Esophagus squamous epithelium (tissue), 4 donors: ENCODE data around the gene TSPAN18.

Source experiments
- POLR2A ChIP-seq, 4 donors: fragments of 450-650 bp; IDR thresholded peaks; one replicate each; pipeline ENCODE4 v1.6.1; 2017; ENCODE audit warnings: antibody characterized with exemption in 4 of 4, mild to moderate bottlenecking in 4 of 4, moderate library complexity in 3 of 4
- TF ChIP-seq, protein P1 (sequence below), 6 experiments: fragments of 450-650 bp in 4 of 6; fragments of 200-600 bp in 2 of 6; sonication (generic) in 2 of 6; IDR thresholded peaks; one replicate each; pipeline ENCODE4 v1.5.1; 2016 to 2019; ENCODE audit warnings: antibody characterized with exemption in 6 of 6, mild to moderate bottlenecking in 4 of 6, moderate library complexity in 4 of 6

DNA sequence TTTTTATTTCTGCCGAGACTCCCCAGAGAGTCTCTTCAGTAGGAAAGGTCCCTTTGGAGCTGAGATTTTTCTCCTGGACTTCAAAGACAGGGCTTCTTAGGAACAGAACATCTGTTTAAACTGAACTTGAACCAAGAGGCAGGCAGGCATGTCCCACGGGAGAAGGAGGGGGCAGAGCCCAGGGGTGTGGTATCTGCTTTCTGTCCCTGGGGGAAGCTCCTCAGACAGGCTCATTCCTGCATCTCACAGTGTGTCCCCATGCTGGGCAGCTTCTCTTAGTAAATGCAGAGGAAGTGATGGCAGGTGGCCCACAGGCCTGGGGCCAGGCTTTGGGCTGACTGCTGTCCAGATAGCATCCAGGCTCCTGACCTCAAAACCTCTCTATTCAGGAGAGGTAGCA is 47.3 kb downstream of the TSPAN18 start:
- TF ChIP-seq, protein P1, sequence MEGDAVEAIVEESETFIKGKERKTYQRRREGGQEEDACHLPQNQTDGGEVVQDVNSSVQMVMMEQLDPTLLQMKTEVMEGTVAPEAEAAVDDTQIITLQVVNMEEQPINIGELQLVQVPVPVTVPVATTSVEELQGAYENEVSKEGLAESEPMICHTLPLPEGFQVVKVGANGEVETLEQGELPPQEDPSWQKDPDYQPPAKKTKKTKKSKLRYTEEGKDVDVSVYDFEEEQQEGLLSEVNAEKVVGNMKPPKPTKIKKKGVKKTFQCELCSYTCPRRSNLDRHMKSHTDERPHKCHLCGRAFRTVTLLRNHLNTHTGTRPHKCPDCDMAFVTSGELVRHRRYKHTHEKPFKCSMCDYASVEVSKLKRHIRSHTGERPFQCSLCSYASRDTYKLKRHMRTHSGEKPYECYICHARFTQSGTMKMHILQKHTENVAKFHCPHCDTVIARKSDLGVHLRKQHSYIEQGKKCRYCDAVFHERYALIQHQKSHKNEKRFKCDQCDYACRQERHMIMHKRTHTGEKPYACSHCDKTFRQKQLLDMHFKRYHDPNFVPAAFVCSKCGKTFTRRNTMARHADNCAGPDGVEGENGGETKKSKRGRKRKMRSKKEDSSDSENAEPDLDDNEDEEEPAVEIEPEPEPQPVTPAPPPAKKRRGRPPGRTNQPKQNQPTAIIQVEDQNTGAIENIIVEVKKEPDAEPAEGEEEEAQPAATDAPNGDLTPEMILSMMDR (IDR thresholded peaks at IDR 0.05), result no peak
- TF ChIP-seq POLR2A (IDR thresholded peaks at IDR 0.05), result no peak
